Neural progenitor cell (in vitro differentiated cells): Measurements from ENCODE around the gene SLC25A48. TPM values are rescaled to one million over a fixed set of nuclear protein-coding genes. Genes with fewer than 3 reads are reported as not detected.

Experiments
- DNase-seq: peaks from one replicate; pipeline ENCODE4 v3.0.0-alpha.2; 2016; ENCODE audit warnings: low spot score
- H2AFZ ChIP-seq: fragments of 200-600 bp; sonication (generic); replicated peaks from 2 replicates; pipeline ENCODE4 v1.6.1; 2016; ENCODE audit warnings: antibody characterized with exemption
- H3F3A ChIP-seq: fragments of 200-600 bp; sonication (generic); 2 replicates; pipeline ENCODE4 v1.6.1; 2016; ENCODE audit warnings: antibody characterized with exemption, low read depth
- H3K27ac ChIP-seq: fragments of 200-600 bp; sonication (generic); 2 replicates; pipeline ENCODE4 v1.5.1; 2016; ENCODE audit warnings: mild to moderate bottlenecking
- H3K27me3 ChIP-seq: fragments of 200-600 bp; sonication (generic); 2 replicates; pipeline ENCODE4 v1.6.1; 2016; ENCODE audit warnings: mild to moderate bottlenecking, moderate library complexity
- H3K36me3 ChIP-seq: fragments of 200-600 bp; sonication (generic); 2 replicates; pipeline ENCODE4 v1.5.1; 2016
- H3K4me1 ChIP-seq: fragments of 200-600 bp; sonication (generic); 2 replicates; pipeline ENCODE4 v1.6.1; 2016; ENCODE audit warnings: mixed run types
- H3K4me2 ChIP-seq: fragments of 200-600 bp; sonication (generic); 2 replicates; pipeline ENCODE4 v1.6.1; 2016
- H3K4me3 ChIP-seq: fragments of 200-600 bp; sonication (generic); 2 replicates; pipeline ENCODE4 v1.5.1; 2016
- H3K79me2 ChIP-seq: fragments of 200-600 bp; sonication (generic); 2 replicates; pipeline ENCODE4 v1.6.1; 2016; ENCODE audit warnings: low read depth
- H3K9ac ChIP-seq: fragments of 200-600 bp; sonication (generic); 2 replicates; pipeline ENCODE4 v1.6.1; 2016
- H3K9me3 ChIP-seq: fragments of 200-600 bp; sonication (generic); 2 replicates; pipeline ENCODE4 v1.5.1; 2016; ENCODE audit warnings: low read depth
- H4K20me1 ChIP-seq: fragments of 200-600 bp; sonication (generic); 2 replicates; pipeline ENCODE4 v1.6.1; 2016; ENCODE audit warnings: low read depth
- H3K27ac Mint-ChIP-seq: 3 replicates; pipeline ENCODE4 v1.8.0; 2021; ENCODE audit warnings: mixed read lengths
- H3K27me3 Mint-ChIP-seq: 2 replicates; pipeline ENCODE4 v1.8.0; 2022; ENCODE audit warnings: low read depth, mild to moderate bottlenecking, inconsistent platforms, moderate library complexity, mixed read lengths; ENCODE audit not compliant: insufficient read depth
- H3K36me3 Mint-ChIP-seq: 3 replicates; pipeline ENCODE4 v1.8.0; 2021; ENCODE audit warnings: mixed read lengths
- H3K4me1 Mint-ChIP-seq: 3 replicates; pipeline ENCODE4 v1.8.0; 2021; ENCODE audit warnings: mixed read lengths
- H3K4me3 Mint-ChIP-seq: 3 replicates; pipeline ENCODE4 v1.8.0; 2021; ENCODE audit warnings: mild to moderate bottlenecking, moderate library complexity, mixed read lengths
- H3K9me3 Mint-ChIP-seq: 3 replicates; pipeline ENCODE4 v1.8.0; 2020; ENCODE audit warnings: mixed read lengths
- CTCF ChIP-seq: fragments of 200-600 bp; sonication (generic); IDR thresholded peaks from 2 replicates; pipeline ENCODE4 v1.5.1; 2017; ENCODE audit warnings: antibody characterized with exemption, mild to moderate bottlenecking
- EZH2 ChIP-seq: fragments of 200-600 bp; sonication (generic); IDR thresholded peaks from 2 replicates; pipeline ENCODE4 v1.6.1; 2017; ENCODE audit warnings: antibody characterized with exemption, mild to moderate bottlenecking, moderate library complexity
- EZH2phosphoT487 ChIP-seq: fragments of 200-600 bp; sonication (generic); IDR thresholded peaks from 2 replicates; pipeline ENCODE4 v1.6.1; 2017; ENCODE audit warnings: antibody characterized with exemption
- total RNA-seq: library from RNA; depleted of rRNA; stranded (reverse); fragments of >200 nt; gene quantifications from 2 replicates; pipeline ENCODE4 v1.2.3, GENCODE V29; 2015; ENCODE audit warnings: low replicate concordance

The SLC25A48 gene
- total RNA-seq, 1 donor from 2014 or later: not detected

GRCh38 chr5:135895474-135896006 is 61.1 kb downstream of the SLC25A48 start, which contains the start of gene IL9:
TSS of gene IL9 (minus strand) at chr5:135895841. CDS start at chr5:135895816, 25 bp downstream.
- Histone ChIP-seq H3K9me3 (no peaks in the 10 kb centered on the region), H3K27ac (no peak within 1 kb of the TSS), H3K79me2 (no peaks in the 10 kb centered on the region), H4K20me1 (no peaks in the 10 kb centered on the region), H3K4me1 (no peaks in the 10 kb centered on the region), H3F3A (no peaks in the 10 kb centered on the region), H2AFZ (no peak within 1 kb of the TSS), H3K27me3 (peaks cover 32% of the 10 kb centered on the region), H3K4me2 (no peak within 1 kb of the TSS), H3K9ac (no peak within 1 kb of the TSS), H3K36me3 (no peaks in the 10 kb centered on the region), H3K4me3 (no peak within 1 kb of the TSS)
- peaks cover 2% of the 10 kb centered on the region for H3K27me3 Mint-ChIP-seq
- peaks cover 3% of the 10 kb centered on the region for H3K4me1 Mint-ChIP-seq
- H3K9me3 Mint-ChIP-seq: no peaks in the 10 kb centered on the region
- no peaks in the 10 kb centered on the region for H3K36me3 Mint-ChIP-seq
- no peak within 1 kb of the TSS for H3K4me3 Mint-ChIP-seq
- H3K27ac Mint-ChIP-seq: no peak within 1 kb of the TSS
- no peak for TF ChIP-seq EZH2phosphoT487
- no peak for TF ChIP-seq CTCF
- TF ChIP-seq EZH2: no peak
- DNase-seq: no peak

GRCh38 chr5:135898651-135899050 is 64.2 kb downstream of the SLC25A48 start:
- Histone ChIP-seq H3K9ac (no peak overlapping the region), H3K27ac (no peak overlapping the region), H4K20me1 (no peaks in the 10 kb centered on the region), H3K4me3 (no peak overlapping the region), H3K79me2 (no peaks in the 10 kb centered on the region), H3K4me2 (no peak overlapping the region), H3K36me3 (no peaks in the 10 kb centered on the region), H3K27me3 (peaks cover 53% of the 10 kb centered on the region), H2AFZ (no peak overlapping the region), H3F3A (no peaks in the 10 kb centered on the region), H3K9me3 (no peaks in the 10 kb centered on the region), H3K4me1 (no peaks in the 10 kb centered on the region)
- DNase-seq: no peak
- no peaks in the 10 kb centered on the region for H3K4me1 Mint-ChIP-seq
- H3K36me3 Mint-ChIP-seq: no peaks in the 10 kb centered on the region
- no peak overlapping the region for H3K4me3 Mint-ChIP-seq
- TF ChIP-seq CTCF (no peak), EZH2phosphoT487 (no peak), EZH2 (no peak)
- no peak overlapping the region for H3K27ac Mint-ChIP-seq
- H3K27me3 Mint-ChIP-seq: no peaks in the 10 kb centered on the region
- no peaks in the 10 kb centered on the region for H3K9me3 Mint-ChIP-seq

- peaks cover 66% of the 10 kb centered on the region for H3K27me3 ChIP-seq
- H2AFZ ChIP-seq: no peak overlapping the region
- H3F3A ChIP-seq: no peaks in the 10 kb centered on the region
- H3K27ac ChIP-seq: no peak overlapping the region
- H3K9me3 ChIP-seq: no peaks in the 10 kb centered on the region
- no peak overlapping the region for H3K9ac ChIP-seq
- no peaks in the 10 kb centered on the region for H3K36me3 ChIP-seq
- Mint-ChIP-seq H3K9me3 (no peaks in the 10 kb centered on the region), H3K4me3 (no peak overlapping the region), H3K27me3 (no peaks in the 10 kb centered on the region), H3K27ac (no peak overlapping the region), H3K36me3 (no peaks in the 10 kb centered on the region), H3K4me1 (no peaks in the 10 kb centered on the region)
- H3K4me3 ChIP-seq: no peak overlapping the region
- H4K20me1 ChIP-seq: no peaks in the 10 kb centered on the region
- no peak for DNase-seq
- H3K4me2 ChIP-seq: no peak overlapping the region
- no peaks in the 10 kb centered on the region for H3K79me2 ChIP-seq
- no peaks in the 10 kb centered on the region for H3K4me1 ChIP-seq
- TF ChIP-seq EZH2phosphoT487 (no peak), EZH2 (no peak), CTCF (no peak)
Observed at GRCh38 chr5:135900276-135900675, 65.8 kb downstream of the SLC25A48 start.
